Gastrocnemius medialis (tissue), 4 donors: ENCODE data around the gene HYAL3. TPM values are rescaled to one million over a fixed set of nuclear protein-coding genes. Genes with fewer than 3 reads are reported as not detected.
A peak's percentile ranks its signal among the peaks of the same experiment; 100 is the strongest.

Experiments used
- ATAC-seq, 2 donors: fragments of 150-250 bp; one replicate each; pipeline ENCODE4 v1.9.1; 2016
- DNase-seq, 2 donors: peaks; one replicate each; pipeline ENCODE4 v3.0.0-alpha.2; 2019
- H3K27ac ChIP-seq, 4 donors: fragments of 200-600 bp; sonication (generic); 1 replicate in 1 of 4; 2 replicates in 3 of 4; pipeline ENCODE4 v1.5.1; 2016 to 2018; ENCODE audit warnings: mild to moderate bottlenecking in 2 of 4, moderate library complexity in 1 of 4
- H3K27me3 ChIP-seq, 3 donors: fragments of 200-600 bp; sonication (generic) in 2 of 3; 1 replicate in 1 of 3; 2 replicates in 2 of 3; pipeline versions ENCODE4 v1.5.1 to v1.6.0; 2016 to 2019; ENCODE audit warnings: mild to moderate bottlenecking in 1 of 3, moderate library complexity in 1 of 3
- H3K36me3 ChIP-seq, 2 donors: fragments of 200-600 bp; sonication (generic) in 1 of 2; one replicate each; pipeline ENCODE4 v1.5.1; 2017 to 2018
- H3K4me1 ChIP-seq, 2 donors: fragments of 200-600 bp; sonication (generic) in 1 of 2; one replicate each; pipeline ENCODE4 v1.5.1; 2016 to 2017; ENCODE audit warnings: mild to moderate bottlenecking in 2 of 2
- H3K4me3 ChIP-seq, 4 donors: fragments of 200-600 bp; sonication (generic) in 3 of 4; 1 replicate in 1 of 4; 2 replicates in 3 of 4; pipeline ENCODE4 v1.5.1; 2016 to 2019; ENCODE audit warnings: mild to moderate bottlenecking in 2 of 4
- H3K9me3 ChIP-seq, 3 donors: fragments of 200-600 bp; sonication (generic) in 2 of 3; 1 replicate in 1 of 3; 2 replicates in 2 of 3; pipeline ENCODE4 v1.5.1; 2016 to 2019
- CTCF ChIP-seq, 5 experiments: fragments of 450-650 bp in 3 of 5; fragments of 200-600 bp in 2 of 5; sonication (generic) in 2 of 5; IDR thresholded peaks in 4 of 5; conservative IDR thresholded peaks in 1 of 5; 1 replicate in 4 of 5; 2 replicates in 1 of 5; pipeline ENCODE4 v1.5.1; 2016 to 2019; ENCODE audit warnings: antibody characterized with exemption in 5 of 5, mild to moderate bottlenecking in 3 of 5, moderate library complexity in 3 of 5
- POLR2A ChIP-seq, 2 donors: fragments of 450-650 bp; IDR thresholded peaks; one replicate each; pipeline ENCODE4 v1.6.1; 2017; ENCODE audit warnings: antibody characterized with exemption in 2 of 2, mild to moderate bottlenecking in 2 of 2, moderate library complexity in 2 of 2
- in situ Hi-C, 4 donors: fragments of 200-750 bp; cut with MboI; loops; one replicate each; pipeline versions ENCODE4 v1.15.0 to v1.8.0; 2017; ENCODE audit warnings: low sequenced_read_pairs in 4 of 4
- intact Hi-C: fragments of 100-400 bp; cut with DNase I; formaldehyde crosslinking; loops from one replicate; pipeline ENCODE4 v1.15.1; 2023; ENCODE audit warnings: low total_unique reads
- total RNA-seq, 4 donors: library from RNA; depleted of rRNA; stranded (reverse); fragments of >200 nt; gene quantifications; one replicate each; pipeline versions ENCODE4 v1.1.0 to v1.2.3, GENCODE V29; 2016

HYAL3 gene
- total RNA-seq, 4 donors from 2014 or later = 1.1 to 2.3 (median 1.2) TPM; not detected in 1

DNA sequence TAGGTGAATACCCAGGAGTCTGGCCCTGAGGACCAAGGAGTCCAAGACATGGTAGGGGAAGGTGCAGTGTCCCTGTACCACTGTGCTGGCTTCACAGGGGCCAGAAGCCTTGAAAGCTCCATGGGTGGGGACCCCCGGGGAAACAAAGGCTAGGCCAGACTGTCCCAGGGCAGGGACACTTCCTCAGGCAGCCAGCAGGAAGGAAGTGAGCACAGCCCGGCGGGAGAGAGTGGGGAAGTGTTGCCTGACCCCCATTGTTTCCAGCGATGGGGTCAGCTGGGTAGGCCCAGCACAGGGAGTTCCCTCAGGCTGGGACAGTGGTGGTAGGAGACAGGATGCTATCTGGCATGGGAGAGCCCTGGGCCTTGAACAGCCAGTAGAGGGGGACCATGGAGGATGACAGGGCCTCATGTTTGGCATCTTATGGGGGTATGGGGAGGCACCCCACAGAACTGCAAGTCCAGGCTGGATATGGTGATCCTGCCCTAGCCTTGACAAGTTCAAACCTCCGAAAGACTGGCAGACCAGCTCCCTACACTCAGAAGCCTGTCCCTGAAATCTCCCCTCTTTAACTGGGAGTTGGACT is 24.5 kb upstream of the HYAL3 start:
- peaks cover 48 to 52% of the 10 kb centered on the region in 2 donors for H3K4me1 ChIP-seq
- no peaks in the 10 kb centered on the region for H3K27me3 ChIP-seq
- no peaks in the 10 kb centered on the region for H3K9me3 ChIP-seq
- intact Hi-C loops = loop anchor here (2.0 kb wide), 1 partner anchor 63 kb away; no protein-coding TSS in a partner anchor
- DNase-seq = no peak
- in situ Hi-C loops = no loop called here
- peaks cover 0 to 24% of the 10 kb centered on the region in 2 donors for H3K36me3 ChIP-seq
- H3K4me3 ChIP-seq = peak overlapping the region in 1 of 4 donors; percentile 29
- TF ChIP-seq CTCF (IDR thresholded peaks at IDR 0.05 in 4 of 5, conservative IDR thresholded peaks at IDR 0.05 in 1 of 5) (no peak), POLR2A (IDR thresholded peaks at IDR 0.05) (peak in 1 of 2 donors; percentile 22)
- peak in 1 of 2 donors; percentile 1 for ATAC-seq
- peak overlapping the region; percentile 93 to 96 (median 95) for H3K27ac ChIP-seq

DNA sequence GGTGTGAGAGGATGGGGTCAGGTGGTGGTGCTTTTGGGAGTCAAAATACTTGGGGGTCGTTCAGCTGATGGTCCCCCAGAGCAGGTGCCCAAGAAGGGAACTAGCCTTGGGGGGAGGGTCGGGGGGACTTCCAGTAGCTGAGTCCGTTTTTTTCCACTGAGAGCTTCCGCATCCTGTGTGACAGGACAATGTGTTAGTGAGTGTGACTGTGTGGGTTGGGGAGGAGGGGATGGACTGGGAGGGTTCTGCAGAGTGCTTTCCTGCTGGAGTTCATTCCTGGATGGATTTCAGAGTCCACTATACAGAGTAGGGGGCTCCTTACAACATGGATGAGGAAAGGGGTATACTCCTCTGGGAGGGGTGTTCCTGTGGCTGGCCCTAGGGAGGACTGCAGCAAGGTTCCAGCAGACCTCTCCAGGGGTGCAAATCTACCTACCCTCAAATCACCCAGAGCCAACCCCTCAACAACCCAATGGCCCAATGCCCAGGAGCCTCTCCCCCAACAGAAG is 23.9 kb upstream of the HYAL3 start:
- in situ Hi-C loops (no loop called here), intact Hi-C loops (no loop called here)
- ATAC-seq = no peak
- Histone ChIP-seq H3K27me3 (no peaks in the 10 kb centered on the region), H3K4me3 (peak overlapping the region in 3 of 4 donors; percentile 72 to 80 (median 78)), H3K36me3 (peaks cover 0 to 30% of the 10 kb centered on the region in 2 donors), H3K27ac (peak overlapping the region; percentile 93 to 96 (median 95)), H3K4me1 (peaks cover 50 to 53% of the 10 kb centered on the region in 2 donors), H3K9me3 (no peaks in the 10 kb centered on the region)
- TF ChIP-seq CTCF (IDR thresholded peaks at IDR 0.05 in 4 of 5, conservative IDR thresholded peaks at IDR 0.05 in 1 of 5) = no peak
- TF ChIP-seq POLR2A (IDR thresholded peaks at IDR 0.05) = no peak
- DNase-seq = no peak

DNA sequence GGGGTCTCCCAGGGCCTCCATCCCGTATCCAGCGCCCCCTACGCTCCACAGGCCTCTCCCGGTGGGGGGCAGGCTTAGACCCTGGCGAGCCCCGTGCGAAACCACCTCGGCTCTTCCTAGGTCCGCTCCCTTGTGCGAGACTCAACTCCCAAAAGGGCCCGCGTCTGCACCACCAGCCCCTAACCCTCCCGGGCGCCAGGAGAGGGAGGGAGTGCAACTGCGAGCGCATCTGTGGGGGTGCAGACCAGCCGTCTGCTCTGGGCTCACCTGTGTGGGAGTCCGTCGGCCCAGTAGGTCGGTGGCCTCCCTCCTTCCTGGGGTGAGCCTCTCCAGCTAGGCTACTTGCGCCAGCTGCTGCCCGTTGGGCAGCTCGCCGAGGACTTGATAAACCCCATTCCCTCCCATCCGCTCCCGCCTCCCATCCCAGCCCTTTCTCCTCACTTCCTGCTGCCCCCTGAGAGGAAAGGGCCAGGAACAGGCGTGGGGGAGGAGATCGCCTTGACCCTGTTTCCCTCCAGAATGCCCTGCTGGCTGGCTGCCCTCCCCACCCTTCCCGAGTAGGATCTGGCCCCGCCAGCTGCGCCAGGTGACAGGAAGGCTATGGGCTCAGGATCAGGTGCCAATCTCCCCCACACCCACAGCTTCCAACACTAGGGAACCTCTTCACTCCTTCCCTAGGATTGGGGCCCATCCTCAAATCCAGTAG is 23.3 kb upstream of the HYAL3 start, which contains the start of gene HYAL2:
Gene HYAL2, minus strand, starts transcription at position 360 of the 706 bp plus-strand sequence. CDS start 2,256 bp downstream, outside the sequence.
- H3K27me3 ChIP-seq = no peaks in the 10 kb centered on the region
- peak within 1 kb of the TSS; percentile 72 to 85 (median 79) for H3K4me3 ChIP-seq
- TF ChIP-seq POLR2A (IDR thresholded peaks at IDR 0.05) = peak in 1 of 2 donors; percentile 27
- no peak for TF ChIP-seq CTCF (IDR thresholded peaks at IDR 0.05 in 4 of 5, conservative IDR thresholded peaks at IDR 0.05 in 1 of 5)
- in situ Hi-C loops (no loop called here), intact Hi-C loops (no loop called here)
- peaks cover 56 to 57% of the 10 kb centered on the region in 2 donors for H3K4me1 ChIP-seq
- H3K36me3 ChIP-seq = peaks cover 0 to 33% of the 10 kb centered on the region in 2 donors
- no peak for DNase-seq
- H3K9me3 ChIP-seq = no peaks in the 10 kb centered on the region
- peak within 1 kb of the TSS; percentile 93 to 96 (median 95) for H3K27ac ChIP-seq
- no peak for ATAC-seq

DNA sequence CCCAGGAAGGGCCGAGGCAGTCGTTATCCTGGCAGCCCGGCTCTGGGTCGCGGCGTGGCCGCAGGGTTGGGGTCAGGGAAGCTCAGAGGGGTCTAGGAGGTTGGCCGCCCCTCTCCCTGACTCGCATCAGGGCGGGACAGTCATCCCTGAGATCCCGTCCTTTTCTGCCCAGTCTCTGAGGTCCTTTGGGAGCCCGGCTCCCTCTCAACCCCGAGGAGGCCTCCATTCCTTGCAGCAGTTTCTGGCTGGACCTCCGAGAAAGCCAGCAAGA is 22.8 kb upstream of the HYAL3 start:
- Histone ChIP-seq H3K27ac (peak overlapping the region; percentile 93 to 96 (median 95)), H3K4me1 (peaks cover 56 to 57% of the 10 kb centered on the region in 2 donors), H3K27me3 (no peaks in the 10 kb centered on the region), H3K4me3 (peak overlapping the region; percentile 72 to 85 (median 79)), H3K9me3 (no peaks in the 10 kb centered on the region), H3K36me3 (peaks cover 0 to 33% of the 10 kb centered on the region in 2 donors)
- in situ Hi-C loops = no loop called here
- intact Hi-C loops = no loop called here
- ATAC-seq (no peak), DNase-seq (no peak)
- TF ChIP-seq CTCF (IDR thresholded peaks at IDR 0.05 in 4 of 5, conservative IDR thresholded peaks at IDR 0.05 in 1 of 5) (no peak), POLR2A (IDR thresholded peaks at IDR 0.05) (no peak)
